Caco-2 (cell line): Measurements from ENCODE around the gene C3AR1. TPM values are rescaled to one million over a fixed set of nuclear protein-coding genes. Genes with fewer than 3 reads are reported as not detected.

Source experiments
- BruUV-seq: library from RNA; stranded (reverse); fragments of 400-500 nt; replicated peaks from 2 replicates; lab custom pipeline; 2021; lab: Mats Ljungman, UMichigan
- CTCF ChIA-PET: fragments of 300-600 bp; sonication (Branson Sonifier 250); formaldehyde crosslinking; loops from one replicate; lab custom pipeline; 2022; ENCODE audit warnings: antibody characterized with exemption; lab: Charles Lee
- POLR2A ChIA-PET: fragments of 300-600 bp; sonication (Branson Sonifier 250); formaldehyde crosslinking; loops from one replicate; lab custom pipeline; 2022; ENCODE audit warnings: antibody characterized with exemption; lab: Charles Lee
- DNase-seq, 2 experiments: peaks; one replicate each; pipeline versions ENCODE4 v3.0.0 to v3.0.0-alpha.2; 2020 to 2022
- H3K27me3 ChIP-seq: replicated peaks from 2 replicates; pipeline ENCODE4 v1.6.0; 2011; ENCODE audit warnings: low read length; ENCODE audit not compliant: control insufficient read depth, insufficient read depth
- H3K36me3 ChIP-seq: 2 replicates; pipeline ENCODE4 v1.5.1; 2011; ENCODE audit warnings: low read length; ENCODE audit not compliant: control insufficient read depth, insufficient read depth
- H3K4me1 ChIP-seq: fragments of 250-450 bp; sonication (Bioruptor Pico); 2 replicates; pipeline ENCODE4 v1.5.1; 2020; ENCODE audit warnings: mild to moderate bottlenecking
- H3K4me3 ChIP-seq: 2 replicates; pipeline ENCODE4 v1.5.1; 2011; ENCODE audit warnings: low read depth, mild to moderate bottlenecking, control low read depth, low read length
- H3K9me3 ChIP-seq: fragments of 250-450 bp; sonication (Bioruptor Pico); 2 replicates; pipeline ENCODE4 v1.5.1; 2020; ENCODE audit warnings: mild to moderate bottlenecking, moderate library complexity
- H3K27ac Mint-ChIP-seq: one replicate; pipeline ENCODE4 v1.8.0; 2022; ENCODE audit warnings: mixed read lengths; ENCODE audit not compliant: unreplicated experiment
- H3K27me3 Mint-ChIP-seq: one replicate; pipeline ENCODE4 v1.8.0; 2022; ENCODE audit warnings: mixed read lengths; ENCODE audit not compliant: insufficient read depth, unreplicated experiment
- H3K36me3 Mint-ChIP-seq: one replicate; pipeline ENCODE4 v1.8.0; 2022; ENCODE audit warnings: mild to moderate bottlenecking, mixed read lengths; ENCODE audit not compliant: insufficient read depth, unreplicated experiment
- H3K4me1 Mint-ChIP-seq: one replicate; pipeline ENCODE4 v1.8.0; 2022; ENCODE audit warnings: low read depth, mixed read lengths; ENCODE audit not compliant: unreplicated experiment
- H3K4me3 Mint-ChIP-seq: one replicate; pipeline ENCODE4 v1.8.0; 2022; ENCODE audit warnings: mild to moderate bottlenecking, moderate library complexity, mixed read lengths; ENCODE audit not compliant: unreplicated experiment
- H3K9me3 Mint-ChIP-seq: one replicate; pipeline ENCODE4 v1.8.0; 2022; ENCODE audit warnings: mixed read lengths; ENCODE audit not compliant: unreplicated experiment
- intact Hi-C: fragments of 100-400 bp; cut with micrococcal nuclease; formaldehyde crosslinking; loops from one replicate; pipeline ENCODE4 v1.10.0; 2022; ENCODE audit not compliant: unreplicated experiment
- total RNA-seq: library from RNA; stranded (reverse); gene quantifications from 2 replicates; pipeline ENCODE4 v1.2.3, GENCODE V29; 2022
- TF ChIP-seq, protein P1 (sequence below), 2 experiments: fragments of 200-600 bp in 1 of 2; IDR thresholded peaks; 1 replicate in 1 of 2; 2 replicates in 1 of 2; pipeline versions ENCODE4 v1.5.1 to v1.8.0; 2011 to 2022; ENCODE audit warnings: antibody characterized with exemption in 1 of 2, control low read depth in 1 of 2, inconsistent platforms in 1 of 2, low read depth in 1 of 2, low read length in 1 of 2, mild to moderate bottlenecking in 1 of 2, moderate library complexity in 1 of 2; ENCODE audit not compliant: insufficient read depth in 1 of 2, severe bottlenecking in 1 of 2, unreplicated experiment in 1 of 2

Gene C3AR1
- total RNA-seq, 1 experiment from 2014 or later: not detected

GRCh38 chr12:8012651-8013309 lies 53.4 kb downstream of the C3AR1 start:
- H3K27me3 Mint-ChIP-seq: peaks cover 10% of the 10 kb centered on the region
- DNase-seq: peak in 1 of 2 experiments; percentile 13
- H3K36me3 Mint-ChIP-seq: no peaks in the 10 kb centered on the region
- intact Hi-C loops: no loop called here
- TF ChIP-seq, protein P1, sequence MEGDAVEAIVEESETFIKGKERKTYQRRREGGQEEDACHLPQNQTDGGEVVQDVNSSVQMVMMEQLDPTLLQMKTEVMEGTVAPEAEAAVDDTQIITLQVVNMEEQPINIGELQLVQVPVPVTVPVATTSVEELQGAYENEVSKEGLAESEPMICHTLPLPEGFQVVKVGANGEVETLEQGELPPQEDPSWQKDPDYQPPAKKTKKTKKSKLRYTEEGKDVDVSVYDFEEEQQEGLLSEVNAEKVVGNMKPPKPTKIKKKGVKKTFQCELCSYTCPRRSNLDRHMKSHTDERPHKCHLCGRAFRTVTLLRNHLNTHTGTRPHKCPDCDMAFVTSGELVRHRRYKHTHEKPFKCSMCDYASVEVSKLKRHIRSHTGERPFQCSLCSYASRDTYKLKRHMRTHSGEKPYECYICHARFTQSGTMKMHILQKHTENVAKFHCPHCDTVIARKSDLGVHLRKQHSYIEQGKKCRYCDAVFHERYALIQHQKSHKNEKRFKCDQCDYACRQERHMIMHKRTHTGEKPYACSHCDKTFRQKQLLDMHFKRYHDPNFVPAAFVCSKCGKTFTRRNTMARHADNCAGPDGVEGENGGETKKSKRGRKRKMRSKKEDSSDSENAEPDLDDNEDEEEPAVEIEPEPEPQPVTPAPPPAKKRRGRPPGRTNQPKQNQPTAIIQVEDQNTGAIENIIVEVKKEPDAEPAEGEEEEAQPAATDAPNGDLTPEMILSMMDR (IDR thresholded peaks at IDR 0.05; ENCODE audit: insufficient read depth in 1 of 2, low read depth in 1 of 2, low read length in 1 of 2, severe bottlenecking in 1 of 2, unreplicated experiment in 1 of 2): no peak
- no peak overlapping the region for H3K27ac Mint-ChIP-seq
- H3K27me3 ChIP-seq: no peaks in the 10 kb centered on the region
- H3K4me3 Mint-ChIP-seq: no peak overlapping the region
- H3K4me3 ChIP-seq: no peak overlapping the region
- H3K4me1 Mint-ChIP-seq: peaks cover 8% of the 10 kb centered on the region
- no peaks in the 10 kb centered on the region for H3K9me3 ChIP-seq
- CTCF ChIA-PET: no interaction called here
- no TSS peak for BruUV-seq
- no peaks in the 10 kb centered on the region for H3K9me3 Mint-ChIP-seq
- H3K4me1 ChIP-seq: 0 out of 2 replicates have a peak, but pooled peaks cover 12% of the 10 kb centered on the region
- POLR2A ChIA-PET: interaction anchor here (0.6 kb wide), 1 partner anchor 77 kb away, joined by 3 read pairs; the partner anchor contains the start of gene SLC2A3
- H3K36me3 ChIP-seq: no peaks in the 10 kb centered on the region

- H3K9me3 Mint-ChIP-seq: no peaks in the 10 kb centered on the region
- 0 out of 2 replicates have a peak, but pooled peaks cover 12% of the 10 kb centered on the region for H3K4me1 ChIP-seq
- no peak overlapping the region for H3K4me3 Mint-ChIP-seq
- no peaks in the 10 kb centered on the region for H3K36me3 ChIP-seq
- peaks cover 10% of the 10 kb centered on the region for H3K27me3 Mint-ChIP-seq
- intact Hi-C loops: no loop called here
- no peaks in the 10 kb centered on the region for H3K9me3 ChIP-seq
- TF ChIP-seq, protein P1 (IDR thresholded peaks at IDR 0.05; ENCODE audit: insufficient read depth in 1 of 2, low read depth in 1 of 2, low read length in 1 of 2, severe bottlenecking in 1 of 2, unreplicated experiment in 1 of 2): no peak
- ChIA-PET CTCF (no interaction called here), POLR2A (no interaction called here)
- no peaks in the 10 kb centered on the region for H3K36me3 Mint-ChIP-seq
- no peak for DNase-seq
- H3K27ac Mint-ChIP-seq: no peak overlapping the region
- no TSS peak for BruUV-seq
- H3K4me3 ChIP-seq: no peak overlapping the region
- H3K4me1 Mint-ChIP-seq: peaks cover 8% of the 10 kb centered on the region
- H3K27me3 ChIP-seq: no peaks in the 10 kb centered on the region
These were observed 54.8 kb downstream of the C3AR1 start for GRCh38 chr12:8011331-8011730.

Other genes starting within 250 kb of the C3AR1 start
- gene SLC2A14, start 193.4 kb downstream of the C3AR1 start, total RNA-seq: 129 and 141 TPM in 2 replicates
- 2,966 and 3,303 TPM in 2 replicates for gene SLC2A3, start 130.2 kb downstream of the C3AR1 start, total RNA-seq
- gene FOXJ2, start 33.6 kb downstream of the C3AR1 start, total RNA-seq: 18.7 and 19.4 TPM in 2 replicates
- gene NECAP1, start 15.9 kb upstream of the C3AR1 start, total RNA-seq: 49.1 and 50.1 TPM in 2 replicates
- 0.32 and 0.70 TPM in 2 replicates for gene CLEC4A, start 57.3 kb upstream of the C3AR1 start, total RNA-seq
- gene ZNF705A, start 90.7 kb upstream of the C3AR1 start, total RNA-seq: not detected in 2 replicates
- 0.14 and 0.34 TPM in 2 replicates for gene FAM90A1, start 161.3 kb upstream of the C3AR1 start, total RNA-seq